ENCODE data around the gene RBM47. TPM values are rescaled to one million over a fixed set of nuclear protein-coding genes. Genes with fewer than 3 reads are reported as not detected.

Gene RBM47
- total and polyA plus RNA-seq, 10 of the 15 experiments (the other 5 are each of a cell fraction or from before 2014, with no cell fraction given) = 7.9 to 45.0 (median 28.7) TPM

DNA sequence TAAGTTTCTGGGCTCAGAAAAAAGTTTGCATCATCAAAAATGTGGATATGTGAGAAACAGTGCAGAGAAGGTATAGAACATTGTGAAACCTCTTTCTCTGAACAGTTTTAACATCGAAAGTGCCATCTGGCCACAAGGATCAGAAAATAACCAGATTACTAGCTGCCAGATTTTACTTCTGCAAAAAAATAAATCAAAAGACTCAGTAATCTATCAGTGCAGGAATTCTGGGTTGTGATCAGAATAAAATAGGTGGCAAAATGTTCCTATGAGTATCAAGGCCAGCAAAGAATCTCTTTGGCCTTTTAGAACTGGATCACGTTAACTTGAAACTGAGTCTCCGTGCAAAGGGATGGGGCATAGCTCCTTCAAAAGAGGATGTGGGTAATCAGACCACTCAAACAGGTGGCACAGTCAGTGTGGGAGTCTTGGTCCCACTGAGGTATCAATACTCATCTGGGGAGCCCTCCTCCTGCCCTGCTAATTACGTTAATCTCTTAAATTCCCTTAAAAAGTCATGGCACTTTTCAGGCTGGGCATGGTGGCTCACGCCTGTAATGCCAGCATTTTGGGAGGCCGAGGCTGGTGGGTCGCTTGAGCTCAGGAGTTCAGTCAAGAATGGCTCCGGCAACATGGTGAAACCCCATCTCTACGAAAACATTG lies 26.7 kb upstream of the RBM47 start (continued):
- peak; percentile 54 for TF ChIP-seq ATF7 (IDR thresholded peaks at IDR 0.05; ENCODE audit: low read depth)
- peak; percentile 97 for TF ChIP-seq BCL11A (IDR thresholded peaks at IDR 0.05; ENCODE audit: low read depth, low read length)
- 0 out of 3 replicates have a peak, but pooled peaks of 1 of the 2 experiments have one; percentile 9 for TF ChIP-seq EGR1 (IDR thresholded peaks at IDR 0.05; ENCODE audit: borderline replicate concordance in 1 of 2, low read depth in 2 of 2, low read length in 2 of 2)
- TF ChIP-seq, protein P1, sequence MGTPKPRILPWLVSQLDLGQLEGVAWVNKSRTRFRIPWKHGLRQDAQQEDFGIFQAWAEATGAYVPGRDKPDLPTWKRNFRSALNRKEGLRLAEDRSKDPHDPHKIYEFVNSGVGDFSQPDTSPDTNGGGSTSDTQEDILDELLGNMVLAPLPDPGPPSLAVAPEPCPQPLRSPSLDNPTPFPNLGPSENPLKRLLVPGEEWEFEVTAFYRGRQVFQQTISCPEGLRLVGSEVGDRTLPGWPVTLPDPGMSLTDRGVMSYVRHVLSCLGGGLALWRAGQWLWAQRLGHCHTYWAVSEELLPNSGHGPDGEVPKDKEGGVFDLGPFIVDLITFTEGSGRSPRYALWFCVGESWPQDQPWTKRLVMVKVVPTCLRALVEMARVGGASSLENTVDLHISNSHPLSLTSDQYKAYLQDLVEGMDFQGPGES (IDR thresholded peaks at IDR 0.05) = no peak
- TF ChIP-seq KLF5 (IDR thresholded peaks at IDR 0.05; ENCODE audit: partially characterized antibody) = peak; percentile 57
- TF ChIP-seq, protein P2, sequence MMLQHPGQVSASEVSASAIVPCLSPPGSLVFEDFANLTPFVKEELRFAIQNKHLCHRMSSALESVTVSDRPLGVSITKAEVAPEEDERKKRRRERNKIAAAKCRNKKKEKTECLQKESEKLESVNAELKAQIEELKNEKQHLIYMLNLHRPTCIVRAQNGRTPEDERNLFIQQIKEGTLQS (IDR thresholded peaks at IDR 0.05; ENCODE audit: borderline replicate concordance, extremely low read depth, low read depth, low read length) = no peak
- TF ChIP-seq CBX5 (IDR thresholded peaks at IDR 0.05; ENCODE audit: low read depth) = no peak
- TF ChIP-seq, protein P3, sequence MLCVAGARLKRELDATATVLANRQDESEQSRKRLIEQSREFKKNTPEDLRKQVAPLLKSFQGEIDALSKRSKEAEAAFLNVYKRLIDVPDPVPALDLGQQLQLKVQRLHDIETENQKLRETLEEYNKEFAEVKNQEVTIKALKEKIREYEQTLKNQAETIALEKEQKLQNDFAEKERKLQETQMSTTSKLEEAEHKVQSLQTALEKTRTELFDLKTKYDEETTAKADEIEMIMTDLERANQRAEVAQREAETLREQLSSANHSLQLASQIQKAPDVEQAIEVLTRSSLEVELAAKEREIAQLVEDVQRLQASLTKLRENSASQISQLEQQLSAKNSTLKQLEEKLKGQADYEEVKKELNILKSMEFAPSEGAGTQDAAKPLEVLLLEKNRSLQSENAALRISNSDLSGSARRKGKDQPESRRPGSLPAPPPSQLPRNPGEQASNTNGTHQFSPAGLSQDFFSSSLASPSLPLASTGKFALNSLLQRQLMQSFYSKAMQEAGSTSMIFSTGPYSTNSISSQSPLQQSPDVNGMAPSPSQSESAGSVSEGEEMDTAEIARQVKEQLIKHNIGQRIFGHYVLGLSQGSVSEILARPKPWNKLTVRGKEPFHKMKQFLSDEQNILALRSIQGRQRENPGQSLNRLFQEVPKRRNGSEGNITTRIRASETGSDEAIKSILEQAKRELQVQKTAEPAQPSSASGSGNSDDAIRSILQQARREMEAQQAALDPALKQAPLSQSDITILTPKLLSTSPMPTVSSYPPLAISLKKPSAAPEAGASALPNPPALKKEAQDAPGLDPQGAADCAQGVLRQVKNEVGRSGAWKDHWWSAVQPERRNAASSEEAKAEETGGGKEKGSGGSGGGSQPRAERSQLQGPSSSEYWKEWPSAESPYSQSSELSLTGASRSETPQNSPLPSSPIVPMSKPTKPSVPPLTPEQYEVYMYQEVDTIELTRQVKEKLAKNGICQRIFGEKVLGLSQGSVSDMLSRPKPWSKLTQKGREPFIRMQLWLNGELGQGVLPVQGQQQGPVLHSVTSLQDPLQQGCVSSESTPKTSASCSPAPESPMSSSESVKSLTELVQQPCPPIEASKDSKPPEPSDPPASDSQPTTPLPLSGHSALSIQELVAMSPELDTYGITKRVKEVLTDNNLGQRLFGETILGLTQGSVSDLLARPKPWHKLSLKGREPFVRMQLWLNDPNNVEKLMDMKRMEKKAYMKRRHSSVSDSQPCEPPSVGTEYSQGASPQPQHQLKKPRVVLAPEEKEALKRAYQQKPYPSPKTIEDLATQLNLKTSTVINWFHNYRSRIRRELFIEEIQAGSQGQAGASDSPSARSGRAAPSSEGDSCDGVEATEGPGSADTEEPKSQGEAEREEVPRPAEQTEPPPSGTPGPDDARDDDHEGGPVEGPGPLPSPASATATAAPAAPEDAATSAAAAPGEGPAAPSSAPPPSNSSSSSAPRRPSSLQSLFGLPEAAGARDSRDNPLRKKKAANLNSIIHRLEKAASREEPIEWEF (IDR thresholded peaks at IDR 0.05; ENCODE audit: insufficient replicate concordance, low read depth, low read length) = peak; percentile 81
- TF ChIP-seq, protein P4, sequence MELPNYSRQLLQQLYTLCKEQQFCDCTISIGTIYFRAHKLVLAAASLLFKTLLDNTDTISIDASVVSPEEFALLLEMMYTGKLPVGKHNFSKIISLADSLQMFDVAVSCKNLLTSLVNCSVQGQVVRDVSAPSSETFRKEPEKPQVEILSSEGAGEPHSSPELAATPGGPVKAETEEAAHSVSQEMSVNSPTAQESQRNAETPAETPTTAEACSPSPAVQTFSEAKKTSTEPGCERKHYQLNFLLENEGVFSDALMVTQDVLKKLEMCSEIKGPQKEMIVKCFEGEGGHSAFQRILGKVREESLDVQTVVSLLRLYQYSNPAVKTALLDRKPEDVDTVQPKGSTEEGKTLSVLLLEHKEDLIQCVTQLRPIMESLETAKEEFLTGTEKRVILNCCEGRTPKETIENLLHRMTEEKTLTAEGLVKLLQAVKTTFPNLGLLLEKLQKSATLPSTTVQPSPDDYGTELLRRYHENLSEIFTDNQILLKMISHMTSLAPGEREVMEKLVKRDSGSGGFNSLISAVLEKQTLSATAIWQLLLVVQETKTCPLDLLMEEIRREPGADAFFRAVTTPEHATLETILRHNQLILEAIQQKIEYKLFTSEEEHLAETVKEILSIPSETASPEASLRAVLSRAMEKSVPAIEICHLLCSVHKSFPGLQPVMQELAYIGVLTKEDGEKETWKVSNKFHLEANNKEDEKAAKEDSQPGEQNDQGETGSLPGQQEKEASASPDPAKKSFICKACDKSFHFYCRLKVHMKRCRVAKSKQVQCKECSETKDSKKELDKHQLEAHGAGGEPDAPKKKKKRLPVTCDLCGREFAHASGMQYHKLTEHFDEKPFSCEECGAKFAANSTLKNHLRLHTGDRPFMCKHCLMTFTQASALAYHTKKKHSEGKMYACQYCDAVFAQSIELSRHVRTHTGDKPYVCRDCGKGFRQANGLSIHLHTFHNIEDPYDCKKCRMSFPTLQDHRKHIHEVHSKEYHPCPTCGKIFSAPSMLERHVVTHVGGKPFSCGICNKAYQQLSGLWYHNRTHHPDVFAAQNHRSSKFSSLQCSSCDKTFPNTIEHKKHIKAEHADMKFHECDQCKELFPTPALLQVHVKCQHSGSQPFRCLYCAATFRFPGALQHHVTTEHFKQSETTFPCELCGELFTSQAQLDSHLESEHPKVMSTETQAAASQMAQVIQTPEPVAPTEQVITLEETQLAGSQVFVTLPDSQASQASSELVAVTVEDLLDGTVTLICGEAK (IDR thresholded peaks at IDR 0.05; ENCODE audit: borderline replicate concordance) = no peak
- no peak for TF ChIP-seq KDM1A (IDR thresholded peaks at IDR 0.05; ENCODE audit: borderline replicate concordance)
- TF ChIP-seq NR2C1 (IDR thresholded peaks at IDR 0.05) = no peak
- TF ChIP-seq SMC3 (IDR thresholded peaks at IDR 0.05; ENCODE audit: borderline replicate concordance, low read length) = no peak; the same call in 1 of the 2 replicates
- no peak for TF ChIP-seq ZNF622 (IDR thresholded peaks at IDR 0.05)
- TF ChIP-seq SMAD5 (IDR thresholded peaks at IDR 0.05; ENCODE audit: low read depth) = no peak
- peak; percentile 90; the same call in 1 of the 2 replicates for TF ChIP-seq PAX5 (IDR thresholded peaks at IDR 0.05; ENCODE audit: borderline replicate concordance, low read depth, low read length)
- TF ChIP-seq, protein P5, sequence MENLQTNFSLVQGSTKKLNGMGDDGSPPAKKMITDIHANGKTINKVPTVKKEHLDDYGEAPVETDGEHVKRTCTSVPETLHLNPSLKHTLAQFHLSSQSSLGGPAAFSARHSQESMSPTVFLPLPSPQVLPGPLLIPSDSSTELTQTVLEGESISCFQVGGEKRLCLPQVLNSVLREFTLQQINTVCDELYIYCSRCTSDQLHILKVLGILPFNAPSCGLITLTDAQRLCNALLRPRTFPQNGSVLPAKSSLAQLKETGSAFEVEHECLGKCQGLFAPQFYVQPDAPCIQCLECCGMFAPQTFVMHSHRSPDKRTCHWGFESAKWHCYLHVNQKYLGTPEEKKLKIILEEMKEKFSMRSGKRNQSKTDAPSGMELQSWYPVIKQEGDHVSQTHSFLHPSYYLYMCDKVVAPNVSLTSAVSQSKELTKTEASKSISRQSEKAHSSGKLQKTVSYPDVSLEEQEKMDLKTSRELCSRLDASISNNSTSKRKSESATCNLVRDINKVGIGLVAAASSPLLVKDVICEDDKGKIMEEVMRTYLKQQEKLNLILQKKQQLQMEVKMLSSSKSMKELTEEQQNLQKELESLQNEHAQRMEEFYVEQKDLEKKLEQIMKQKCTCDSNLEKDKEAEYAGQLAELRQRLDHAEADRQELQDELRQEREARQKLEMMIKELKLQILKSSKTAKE (IDR thresholded peaks at IDR 0.05; ENCODE audit: low read depth, poor library complexity, severe bottlenecking) = peak; percentile 78

Data from GM12878 (cell line).